Activated CD8-positive, alpha-beta memory T cell treated with anti-CD3 and anti-CD28 coated beads for 24 hours (primary cell): ENCODE measurements around the gene PEX26.
"Not testable (repeated sequence)": the region's sequence is repeated elsewhere in the genome, so short reads cannot be mapped to it uniquely, and the experiment has no call there.

Experiments used
- DNase-seq: peaks from one replicate; pipeline ENCODE4 v3.0.0-alpha.2; 2020

PEX26 gene

DNA sequence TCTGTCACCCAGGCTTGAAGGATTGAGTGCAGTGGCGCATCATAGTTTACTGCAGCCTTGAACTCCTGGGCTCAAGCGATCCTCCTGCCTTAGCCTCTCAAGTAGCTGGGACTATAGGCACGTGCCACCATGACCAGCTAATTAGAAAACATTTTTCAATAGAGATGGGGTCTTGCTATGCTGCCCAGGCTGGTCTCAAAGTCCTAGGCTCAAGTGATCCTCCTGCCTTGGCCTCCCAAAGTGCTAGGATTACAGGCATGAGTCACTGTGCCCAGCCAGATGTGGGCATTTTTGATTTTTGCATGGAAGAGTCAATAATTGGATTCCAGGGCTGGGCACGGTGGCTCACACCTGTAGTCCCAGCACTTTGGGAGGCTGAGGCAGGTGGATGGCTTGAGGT lies 3.9 kb upstream of the PEX26 start:
- not testable (repeated sequence) for DNase-seq

- DNase-seq: no peak
These were observed 2.6 kb upstream of the PEX26 start for GRCh38 chr22:18075101-18075719.

GRCh38 chr22:18075720-18076497 lies 1.9 kb upstream of the PEX26 start:
- peak; percentile 64 for DNase-seq

GRCh38 chr22:18077087-18077638 lies 627 bp upstream of the PEX26 start:
- no peak for DNase-seq

DNA sequence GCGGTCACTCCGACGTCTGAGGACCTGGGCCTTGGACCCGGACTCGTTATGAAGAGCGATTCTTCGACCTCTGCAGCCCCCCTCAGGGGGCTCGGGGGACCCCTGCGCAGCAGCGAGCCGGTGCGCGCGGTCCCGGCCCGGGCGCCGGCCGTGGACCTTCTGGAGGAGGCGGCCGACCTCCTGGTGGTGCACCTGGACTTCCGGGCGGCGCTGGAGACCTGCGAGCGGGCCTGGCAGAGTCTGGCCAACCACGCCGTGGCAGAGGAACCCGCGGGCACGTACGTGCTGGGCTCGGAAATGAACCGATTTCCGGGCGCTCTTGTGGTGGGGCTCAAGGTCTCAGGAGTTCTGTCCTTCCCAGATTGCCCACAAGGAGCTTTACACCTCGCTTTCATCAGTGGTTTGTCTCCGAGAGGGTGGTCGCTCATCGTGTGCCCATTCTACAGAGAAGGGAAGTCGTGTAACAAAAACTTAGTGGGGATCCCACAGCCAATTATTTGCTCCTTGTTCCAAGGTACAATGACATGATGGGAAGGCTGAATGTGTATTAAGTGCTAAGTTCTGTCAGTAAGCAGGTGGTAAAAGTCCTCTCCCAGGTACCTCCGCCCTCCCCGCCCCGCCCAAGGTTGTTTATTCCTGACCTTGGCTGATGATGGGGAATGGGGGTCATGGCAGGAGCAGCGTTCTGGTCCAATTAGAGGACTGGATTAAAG lies 695 bp downstream of the PEX26 start:
- peak; percentile 76 for DNase-seq

GRCh38 chr22:18079706-18080233 lies 2.0 kb downstream of the PEX26 start:
- no peak for DNase-seq

GRCh38 chr22:18081416-18081815 lies 3.6 kb downstream of the PEX26 start:
- DNase-seq: no peak

DNA sequence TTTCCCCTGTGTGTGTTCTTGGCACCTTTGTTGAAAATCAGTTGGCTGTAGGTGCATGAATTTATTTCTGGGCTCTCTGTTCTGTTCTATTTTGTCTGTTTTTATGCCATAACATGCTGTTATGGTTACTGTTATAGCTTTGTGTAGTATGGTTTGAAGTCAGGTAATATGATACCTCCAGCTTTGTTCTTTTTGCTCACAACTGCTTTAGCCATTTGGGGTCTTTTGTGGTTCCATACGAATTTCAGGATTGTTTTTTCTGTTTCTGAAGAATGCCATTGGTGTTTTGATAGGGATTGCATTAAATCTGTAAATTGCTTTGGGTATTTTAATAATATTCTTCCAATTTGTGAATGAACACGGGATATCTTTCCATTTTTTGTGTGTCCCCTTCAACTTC lies 4.7 kb downstream of the PEX26 start:
- no peak for DNase-seq

DNA sequence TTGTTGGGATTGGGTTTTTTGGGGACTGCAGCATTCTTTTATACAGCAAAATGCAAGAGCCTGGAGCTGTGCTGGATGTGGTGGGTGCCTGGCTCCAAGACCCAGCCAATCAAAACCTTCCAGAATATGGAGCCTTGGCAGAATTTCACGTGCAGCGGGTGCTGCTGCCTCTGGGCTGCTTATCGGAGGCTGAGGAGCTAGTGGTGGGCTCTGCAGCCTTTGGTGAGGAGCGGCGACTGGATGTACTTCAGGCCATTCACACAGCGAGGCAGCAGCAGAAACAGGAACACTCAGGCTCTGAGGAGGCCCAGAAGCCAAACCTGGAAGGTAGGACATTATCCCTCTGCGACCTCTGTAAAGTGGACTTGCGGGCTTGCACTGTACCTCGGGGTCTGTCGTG lies 5.6 kb downstream of the PEX26 start:
- DNase-seq: no peak

DNA sequence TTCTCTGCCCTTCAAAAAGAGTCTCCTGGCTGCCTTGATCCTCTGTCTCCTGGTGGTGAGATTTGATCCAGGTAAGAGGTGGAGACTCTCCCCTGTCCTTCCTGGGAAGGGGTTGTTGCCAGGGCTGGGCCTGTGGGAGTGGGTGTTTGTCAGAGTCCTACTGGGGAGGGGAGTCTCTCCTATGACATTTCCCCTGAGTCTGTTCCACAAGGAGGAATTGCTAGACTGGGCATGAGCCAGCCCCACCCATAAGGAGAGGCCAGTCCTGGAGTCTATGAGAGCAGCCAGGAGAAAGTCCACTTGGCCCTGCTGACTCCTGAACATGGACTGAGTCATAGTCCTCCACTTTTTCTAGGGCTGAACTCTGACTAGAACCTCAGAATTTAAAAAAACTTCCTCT lies 7.4 kb downstream of the PEX26 start:
- no peak for DNase-seq

DNA sequence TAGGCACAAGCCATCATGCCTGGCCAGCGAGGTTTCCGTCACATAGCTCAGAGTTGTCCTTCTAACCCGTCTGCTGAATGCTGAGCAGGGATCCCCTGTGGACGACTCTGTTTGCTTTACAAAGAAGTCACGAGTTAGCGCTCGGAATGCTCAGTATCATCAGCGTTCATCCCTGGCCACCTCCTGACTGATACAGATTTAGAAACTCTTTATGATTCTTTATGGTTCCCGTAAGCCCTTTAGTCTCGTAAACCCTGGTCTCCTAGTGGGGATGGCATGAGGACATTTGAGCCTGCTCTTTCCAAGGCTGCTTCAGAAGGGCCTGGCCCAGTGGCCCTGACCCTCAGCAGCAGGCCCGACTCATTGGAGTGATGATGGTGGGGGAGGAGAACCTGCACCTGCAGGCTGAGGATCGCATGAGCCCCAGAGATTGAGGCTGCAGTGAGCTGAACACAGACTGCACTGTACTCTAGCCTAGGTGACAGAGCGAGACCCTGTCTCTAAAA lies 9.6 kb downstream of the PEX26 start:
- DNase-seq: no peak

- DNase-seq: no peak
These were observed 11.2 kb downstream of the PEX26 start for GRCh38 chr22:18088825-18089568.

- no peak for DNase-seq
These were observed 12.5 kb downstream of the PEX26 start for GRCh38 chr22:18090286-18090685.

DNA sequence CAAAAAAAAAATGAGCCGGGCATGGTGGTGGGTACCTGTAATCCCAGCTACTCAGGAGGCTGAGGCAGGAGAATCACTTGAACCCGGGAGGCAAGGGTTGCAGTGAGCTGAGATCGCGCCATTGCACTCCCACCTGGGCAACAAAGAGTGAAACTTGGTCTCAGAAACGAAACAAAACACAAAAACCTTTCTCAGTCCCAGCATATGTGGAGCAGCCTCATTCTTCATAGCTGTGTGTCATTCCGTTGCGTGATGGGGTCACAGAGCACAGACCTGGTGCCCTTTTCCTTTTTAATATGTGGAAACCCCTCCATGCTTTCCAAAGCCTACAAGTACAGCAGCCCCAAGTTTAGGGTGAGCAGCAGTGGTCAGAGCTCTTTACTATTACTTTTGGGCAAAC lies 13.7 kb downstream of the PEX26 start:
- DNase-seq: no peak

DNA sequence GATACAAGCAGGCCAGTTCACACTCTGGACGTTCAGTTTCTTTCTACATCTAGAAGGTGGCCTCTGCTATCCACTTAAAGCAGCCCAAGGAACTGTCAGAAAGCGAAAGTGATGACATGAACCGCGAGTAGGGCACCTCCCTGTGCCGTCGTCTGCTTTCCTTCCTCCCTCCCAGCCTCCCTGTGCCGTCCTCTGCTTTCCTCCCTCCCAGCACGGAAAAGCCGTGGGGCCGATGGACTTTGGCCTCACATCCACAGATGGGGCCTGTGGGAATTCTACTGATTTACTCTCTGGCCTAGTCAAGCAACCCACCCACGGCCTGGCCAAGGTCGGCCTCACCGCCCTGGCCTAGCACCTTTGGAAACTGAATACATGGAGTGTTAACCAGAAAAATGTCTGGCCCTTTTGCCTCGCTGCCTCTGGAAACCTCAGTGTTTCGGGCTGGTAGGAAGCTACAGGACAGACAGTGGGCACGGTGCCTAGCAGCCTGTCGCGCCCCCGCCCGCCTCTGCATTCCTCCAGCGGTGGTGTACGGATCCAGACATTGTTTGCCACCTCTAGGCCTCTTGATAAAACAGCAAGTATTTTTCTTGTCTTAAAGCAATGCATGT lies 14.2 kb downstream of the PEX26 start:
- no peak for DNase-seq

GRCh38 chr22:18093661-18094060 lies 15.9 kb downstream of the PEX26 start:
- DNase-seq: no peak

DNA sequence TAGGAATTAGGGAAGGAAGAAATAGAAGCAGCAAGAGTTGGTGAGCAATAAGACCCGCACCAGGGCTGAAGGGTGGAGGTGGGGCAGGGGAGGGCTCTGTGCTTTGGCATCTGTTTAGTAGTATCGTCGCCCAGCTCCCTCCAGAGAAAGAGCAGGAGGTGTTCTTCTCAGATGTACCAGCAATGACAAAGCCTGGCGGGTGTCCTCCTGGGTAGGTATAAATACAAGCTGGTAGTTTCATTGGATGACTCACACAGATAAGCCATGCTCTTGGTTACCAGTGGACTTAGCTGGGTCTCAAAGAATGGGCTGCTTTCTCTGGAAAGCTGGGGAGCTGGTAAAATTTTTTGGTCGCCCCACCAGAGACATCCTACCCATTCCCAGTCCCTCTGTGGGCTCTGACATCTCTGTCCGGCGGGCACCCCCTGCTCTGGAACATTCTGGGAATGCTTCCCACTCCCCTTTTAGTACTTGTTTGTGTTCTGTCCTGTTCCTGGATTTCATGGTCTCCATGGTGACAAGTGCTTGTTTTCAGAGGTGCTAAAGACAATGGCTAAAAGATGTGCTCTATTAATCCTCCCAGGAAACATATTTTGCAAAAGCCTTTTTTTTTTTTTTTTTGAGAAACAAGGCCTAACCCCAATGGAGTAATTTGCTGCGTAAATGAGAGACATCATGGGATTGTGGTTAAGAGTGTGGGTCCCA lies 17.5 kb downstream of the PEX26 start:
- DNase-seq: no peak

DNA sequence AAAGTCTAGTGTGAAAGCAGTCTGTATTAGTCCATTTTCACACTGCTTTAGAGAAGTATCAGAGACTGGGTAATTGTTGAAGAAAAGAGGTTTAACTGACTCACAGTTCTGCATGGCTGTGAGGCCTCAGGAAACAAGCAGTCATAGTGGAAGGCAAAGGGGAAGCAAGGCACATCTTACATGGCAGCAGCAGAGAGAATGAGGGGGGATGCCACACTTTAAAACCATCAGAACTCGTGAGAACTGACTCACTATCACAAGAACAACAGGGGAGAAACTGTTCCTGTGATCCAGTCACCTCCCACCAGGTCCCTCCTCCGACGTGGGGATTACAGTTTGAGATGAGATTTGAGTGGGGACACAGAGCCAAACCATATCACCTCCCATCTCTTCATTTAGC lies 19.0 kb downstream of the PEX26 start:
- no peak for DNase-seq

DNA sequence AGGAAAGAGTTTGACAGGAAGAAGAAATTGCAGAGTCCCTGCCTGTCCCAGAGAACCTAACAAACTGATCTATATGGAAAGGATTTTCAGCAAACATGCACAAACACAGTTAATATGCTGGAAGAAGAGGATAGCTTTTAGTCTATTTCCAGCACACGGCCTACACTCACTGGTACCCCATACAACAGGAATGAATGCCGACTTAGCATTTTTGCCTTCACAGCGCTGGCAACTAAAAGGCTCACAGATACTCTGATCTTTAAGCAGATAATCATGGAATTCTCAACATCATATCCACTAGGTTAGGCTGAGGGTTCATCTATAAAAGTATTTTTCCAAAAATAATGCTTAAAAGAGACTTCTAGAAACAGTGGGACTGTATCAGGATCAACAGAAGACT lies 23.0 kb downstream of the PEX26 start:
- DNase-seq: no peak

DNA sequence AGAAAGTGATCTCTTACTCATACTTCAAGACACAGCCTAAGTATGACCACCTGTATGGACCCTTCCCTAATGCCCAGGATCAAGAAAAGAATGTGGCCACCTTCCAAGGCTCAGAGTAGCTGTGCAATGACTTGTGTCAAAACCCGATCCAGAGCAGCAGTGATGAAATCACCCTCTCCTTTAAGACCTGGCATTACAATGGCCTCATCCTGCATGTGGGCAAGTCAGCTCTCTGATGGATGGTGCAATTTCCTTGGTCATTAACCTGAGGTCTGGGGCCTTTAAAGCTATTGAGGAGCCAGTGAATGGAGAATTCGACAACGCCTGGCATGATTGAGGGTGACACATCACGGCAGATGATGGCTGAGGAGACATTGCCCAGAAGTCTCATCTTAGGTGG lies 23.7 kb downstream of the PEX26 start:
- no peak for DNase-seq

GRCh38 chr22:18103527-18104269 lies 25.9 kb downstream of the PEX26 start:
- no peak for DNase-seq
